ENCODE data around the gene RAP1GAP. TPM values are rescaled to one million over a fixed set of nuclear protein-coding genes. Genes with fewer than 3 reads are reported as not detected.
A peak's percentile ranks its signal among the peaks of the same experiment; 100 is the strongest.

Gene RAP1GAP
- total RNA-seq, 4 donors from 2014 or later, result 14.1 to 37.4 (median 28.8) TPM

DNA sequence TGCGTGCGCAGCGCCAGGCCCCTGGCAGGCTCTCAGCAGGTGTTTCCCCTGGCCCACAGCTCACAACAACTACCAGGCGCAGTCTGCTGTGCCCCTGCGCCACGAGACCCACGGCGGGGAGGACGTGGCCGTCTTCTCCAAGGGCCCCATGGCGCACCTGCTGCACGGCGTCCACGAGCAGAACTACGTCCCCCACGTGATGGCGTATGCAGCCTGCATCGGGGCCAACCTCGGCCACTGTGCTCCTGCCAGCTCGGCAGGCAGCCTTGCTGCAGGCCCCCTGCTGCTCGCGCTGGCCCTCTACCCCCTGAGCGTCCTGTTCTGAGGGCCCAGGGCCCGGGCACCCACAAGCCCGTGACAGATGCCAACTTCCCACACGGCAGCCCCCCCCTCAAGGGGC lies 91.8 kb downstream of the RAP1GAP start:
- intact Hi-C loops (cut with DNase I; ENCODE audit: low total_unique reads), result no loop called here
- TF ChIP-seq POLR2AphosphoS5 (IDR thresholded peaks at IDR 0.05), result no peak
- H3K36me3 ChIP-seq, result no peaks in the 10 kb centered on the region
- no peak for DNase-seq
- no peak overlapping the region for H3K27ac ChIP-seq
- peaks cover 4% of the 10 kb centered on the region for H3K27me3 ChIP-seq
- WGBS, 2 donors (ENCODE audit: low coverage in 1 of 2), result 91% methylated on average over 26 of the region's 26 CpGs; no CpG with 5 or more reads in 1 of the 2 donors
- in situ Hi-C loops (cut with MboI; ENCODE audit: low pct_ligation_motif_present in 1 of 4, low pct_unique_long_range_greater_than_20kb in 1 of 4, low sequenced_read_pairs in 3 of 4), result no loop called here
- peaks cover 0 to 12% (median 3%) of the 10 kb centered on the region in 4 donors for H3K4me1 ChIP-seq
- no peaks in the 10 kb centered on the region for H3K9me3 ChIP-seq
- no peak overlapping the region for H3K4me3 ChIP-seq

DNA sequence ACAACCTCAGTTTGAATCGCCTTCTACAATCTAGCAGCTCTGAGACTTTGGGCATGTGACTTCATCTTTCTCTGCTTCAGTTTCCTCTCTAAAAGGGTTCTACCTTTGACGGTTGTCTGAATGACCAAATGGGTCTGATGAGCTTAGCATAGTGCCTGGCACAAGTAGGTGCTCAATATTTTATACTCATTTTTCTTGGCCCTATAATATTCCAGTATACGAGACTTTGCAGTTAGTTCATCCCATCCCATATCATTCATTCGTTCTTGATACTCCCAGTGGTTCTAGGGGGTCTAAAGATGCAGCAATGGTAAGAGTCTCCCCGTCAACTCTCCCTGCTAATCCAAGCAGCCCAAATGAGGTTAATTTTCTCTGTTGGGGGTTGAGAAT lies 92.4 kb downstream of the RAP1GAP start:
- intact Hi-C loops (cut with DNase I; ENCODE audit: low total_unique reads), result no loop called here
- Histone ChIP-seq H3K4me1 (peaks cover 0 to 12% (median 3%) of the 10 kb centered on the region in 4 donors), H3K36me3 (no peaks in the 10 kb centered on the region), H3K27ac (no peak overlapping the region), H3K9me3 (no peaks in the 10 kb centered on the region), H3K27me3 (peaks cover 4% of the 10 kb centered on the region), H3K4me3 (no peak overlapping the region)
- TF ChIP-seq POLR2AphosphoS5 (IDR thresholded peaks at IDR 0.05) (no peak), EP300 (IDR thresholded peaks at IDR 0.05; ENCODE audit: low read depth) (no peak), CTCF (IDR thresholded peaks at IDR 0.05) (no peak), POLR2A (IDR thresholded peaks at IDR 0.05) (no peak)
- in situ Hi-C loops (cut with MboI; ENCODE audit: low pct_ligation_motif_present in 1 of 4, low pct_unique_long_range_greater_than_20kb in 1 of 4, low sequenced_read_pairs in 3 of 4), result no loop called here
- WGBS, 2 donors (ENCODE audit: low coverage in 1 of 2), result 87% methylated on average over 5 of the region's 5 CpGs; no CpG with 5 or more reads in 1 of the 2 donors
- no peak for DNase-seq

DNA sequence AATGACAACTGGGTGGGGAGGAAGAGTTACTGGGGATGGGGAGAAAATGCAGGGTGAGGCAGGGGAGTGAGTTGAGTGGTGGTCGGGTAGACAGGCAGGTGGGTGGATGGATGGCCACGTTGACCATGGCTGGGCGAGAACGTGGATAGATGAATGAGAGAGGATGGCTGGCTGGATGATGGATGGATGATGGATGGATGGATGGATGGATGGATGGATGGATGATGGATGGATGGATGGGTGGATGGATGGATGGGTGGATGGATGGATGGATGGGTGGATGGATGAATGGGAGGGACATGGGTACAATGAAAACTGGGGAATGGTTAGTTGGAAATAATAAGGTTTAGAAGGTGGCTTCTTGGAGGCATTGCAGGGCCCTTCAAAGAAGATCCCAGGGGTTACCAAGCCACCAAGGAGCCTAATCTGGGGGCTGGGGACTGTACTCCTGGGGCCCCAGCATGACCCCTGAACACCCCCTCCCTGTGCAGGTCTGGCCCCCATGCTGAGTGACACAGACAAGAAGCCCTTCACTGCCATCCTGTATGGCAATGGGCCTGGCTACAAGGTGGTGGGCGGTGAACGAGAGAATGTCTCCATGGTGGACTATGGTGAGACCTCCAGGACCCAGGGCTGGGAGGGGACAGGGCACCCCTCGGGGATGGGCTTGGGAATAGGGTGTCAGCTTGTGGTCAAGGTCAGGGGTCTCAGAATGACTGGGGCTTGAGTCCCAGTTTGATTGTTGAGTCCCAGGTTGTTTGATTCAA lies 92.9 kb downstream of the RAP1GAP start:
- 89 to 95% methylated on average over 4 to 7 of the region's 7 CpGs for WGBS, 2 donors (ENCODE audit: low coverage in 1 of 2)
- TF ChIP-seq EP300 (IDR thresholded peaks at IDR 0.05; ENCODE audit: low read depth) (no peak), POLR2AphosphoS5 (IDR thresholded peaks at IDR 0.05) (no peak)
- no peak for DNase-seq
- Histone ChIP-seq H3K27ac (no peak overlapping the region), H3K4me3 (no peak overlapping the region), H3K27me3 (peaks cover 4% of the 10 kb centered on the region), H3K9me3 (no peaks in the 10 kb centered on the region), H3K4me1 (peaks cover 0 to 12% (median 3%) of the 10 kb centered on the region in 4 donors), H3K36me3 (no peaks in the 10 kb centered on the region)
- in situ Hi-C loops (cut with MboI; ENCODE audit: low pct_ligation_motif_present in 1 of 4, low pct_unique_long_range_greater_than_20kb in 1 of 4, low sequenced_read_pairs in 3 of 4) (no loop called here), intact Hi-C loops (cut with DNase I; ENCODE audit: low total_unique reads) (no loop called here)

DNA sequence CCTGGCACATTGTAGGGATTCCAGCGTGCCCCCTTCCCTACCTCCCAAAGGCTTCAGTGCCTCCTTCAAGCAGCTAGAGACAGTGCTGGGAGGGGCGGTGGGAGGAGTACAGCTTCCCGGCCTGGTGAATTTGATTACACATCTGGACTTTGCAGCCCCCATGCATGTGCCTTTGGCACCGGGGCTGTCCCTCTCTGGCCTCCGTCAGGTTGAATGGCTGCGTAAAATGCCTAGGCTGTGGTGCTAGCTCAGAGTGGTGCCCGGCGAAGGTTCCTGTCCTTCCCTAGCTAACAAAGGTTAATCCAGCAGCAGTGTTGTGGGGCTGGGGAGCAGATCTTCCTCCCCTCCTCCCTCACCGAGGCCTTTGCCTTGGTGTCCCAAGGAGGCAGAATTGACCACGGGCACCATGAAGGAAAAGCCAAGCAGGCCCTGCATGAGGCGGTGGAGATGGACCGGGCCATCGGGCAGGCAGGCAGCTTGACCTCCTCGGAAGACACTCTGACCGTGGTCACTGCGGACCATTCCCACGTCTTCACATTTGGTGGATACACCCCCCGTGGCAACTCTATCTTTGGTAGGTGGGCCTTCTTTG lies 93.7 kb downstream of the RAP1GAP start:
- TF ChIP-seq POLR2A (IDR thresholded peaks at IDR 0.05) (no peak), CTCF (IDR thresholded peaks at IDR 0.05) (no peak), EP300 (IDR thresholded peaks at IDR 0.05; ENCODE audit: low read depth) (no peak), POLR2AphosphoS5 (IDR thresholded peaks at IDR 0.05) (no peak)
- Histone ChIP-seq H3K36me3 (no peaks in the 10 kb centered on the region), H3K4me1 (peaks cover 0 to 12% (median 3%) of the 10 kb centered on the region in 4 donors), H3K9me3 (no peaks in the 10 kb centered on the region), H3K4me3 (no peak overlapping the region), H3K27ac (no peak overlapping the region), H3K27me3 (peaks cover 4% of the 10 kb centered on the region)
- DNase-seq, result no peak
- 91% methylated on average over 18 of the region's 18 CpGs; no CpG with 5 or more reads in 1 of the 2 donors for WGBS, 2 donors (ENCODE audit: low coverage in 1 of 2)
- intact Hi-C loops (cut with DNase I; ENCODE audit: low total_unique reads) (no loop called here), in situ Hi-C loops (cut with MboI; ENCODE audit: low pct_ligation_motif_present in 1 of 4, low pct_unique_long_range_greater_than_20kb in 1 of 4, low sequenced_read_pairs in 3 of 4) (no loop called here)

- Histone ChIP-seq H3K27ac (peak overlapping the region in 3 of 4 donors; percentile 38 to 43 (median 41)), H3K9me3 (no peaks in the 10 kb centered on the region), H3K4me1 (peaks cover 0 to 12% (median 3%) of the 10 kb centered on the region in 4 donors), H3K4me3 (no peak overlapping the region), H3K36me3 (no peaks in the 10 kb centered on the region), H3K27me3 (peaks cover 4% of the 10 kb centered on the region)
- TF ChIP-seq CTCF (IDR thresholded peaks at IDR 0.05) (no peak), POLR2A (IDR thresholded peaks at IDR 0.05) (no peak), EP300 (IDR thresholded peaks at IDR 0.05; ENCODE audit: low read depth) (no peak), POLR2AphosphoS5 (IDR thresholded peaks at IDR 0.05) (no peak)
- no peak for DNase-seq
- in situ Hi-C loops (cut with MboI; ENCODE audit: low pct_ligation_motif_present in 1 of 4, low pct_unique_long_range_greater_than_20kb in 1 of 4, low sequenced_read_pairs in 3 of 4) (no loop called here), intact Hi-C loops (cut with DNase I; ENCODE audit: low total_unique reads) (loop anchor here (5.0 kb wide), 1 partner anchor 1688 kb away; no protein-coding TSS in a partner anchor)
- 34% methylated on average over 23 of the region's 31 CpGs; no CpG with 5 or more reads in 1 of the 2 donors for WGBS, 2 donors (ENCODE audit: low coverage in 1 of 2)
Measured at GRCh38 chr1:21574466-21575151, 94.5 kb downstream of the RAP1GAP start.

Data from transverse colon (tissue), 4 donors.